ENCODE measurements around the gene WIPF3.

GRCh38 chr7:29764227-29764626 is 42.1 kb upstream of the WIPF3 start:
- TF ChIP-seq, protein P1, sequence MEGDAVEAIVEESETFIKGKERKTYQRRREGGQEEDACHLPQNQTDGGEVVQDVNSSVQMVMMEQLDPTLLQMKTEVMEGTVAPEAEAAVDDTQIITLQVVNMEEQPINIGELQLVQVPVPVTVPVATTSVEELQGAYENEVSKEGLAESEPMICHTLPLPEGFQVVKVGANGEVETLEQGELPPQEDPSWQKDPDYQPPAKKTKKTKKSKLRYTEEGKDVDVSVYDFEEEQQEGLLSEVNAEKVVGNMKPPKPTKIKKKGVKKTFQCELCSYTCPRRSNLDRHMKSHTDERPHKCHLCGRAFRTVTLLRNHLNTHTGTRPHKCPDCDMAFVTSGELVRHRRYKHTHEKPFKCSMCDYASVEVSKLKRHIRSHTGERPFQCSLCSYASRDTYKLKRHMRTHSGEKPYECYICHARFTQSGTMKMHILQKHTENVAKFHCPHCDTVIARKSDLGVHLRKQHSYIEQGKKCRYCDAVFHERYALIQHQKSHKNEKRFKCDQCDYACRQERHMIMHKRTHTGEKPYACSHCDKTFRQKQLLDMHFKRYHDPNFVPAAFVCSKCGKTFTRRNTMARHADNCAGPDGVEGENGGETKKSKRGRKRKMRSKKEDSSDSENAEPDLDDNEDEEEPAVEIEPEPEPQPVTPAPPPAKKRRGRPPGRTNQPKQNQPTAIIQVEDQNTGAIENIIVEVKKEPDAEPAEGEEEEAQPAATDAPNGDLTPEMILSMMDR (IDR thresholded peaks at IDR 0.05; ENCODE audit: low read depth, low read length, poor library complexity, severe bottlenecking) = no peak
- no peak for TF ChIP-seq EZH2phosphoT487 (IDR thresholded peaks at IDR 0.05; ENCODE audit: borderline replicate concordance, low read length)
